Measurements from ENCODE around the gene P3H3.

Gene P3H3

DNA sequence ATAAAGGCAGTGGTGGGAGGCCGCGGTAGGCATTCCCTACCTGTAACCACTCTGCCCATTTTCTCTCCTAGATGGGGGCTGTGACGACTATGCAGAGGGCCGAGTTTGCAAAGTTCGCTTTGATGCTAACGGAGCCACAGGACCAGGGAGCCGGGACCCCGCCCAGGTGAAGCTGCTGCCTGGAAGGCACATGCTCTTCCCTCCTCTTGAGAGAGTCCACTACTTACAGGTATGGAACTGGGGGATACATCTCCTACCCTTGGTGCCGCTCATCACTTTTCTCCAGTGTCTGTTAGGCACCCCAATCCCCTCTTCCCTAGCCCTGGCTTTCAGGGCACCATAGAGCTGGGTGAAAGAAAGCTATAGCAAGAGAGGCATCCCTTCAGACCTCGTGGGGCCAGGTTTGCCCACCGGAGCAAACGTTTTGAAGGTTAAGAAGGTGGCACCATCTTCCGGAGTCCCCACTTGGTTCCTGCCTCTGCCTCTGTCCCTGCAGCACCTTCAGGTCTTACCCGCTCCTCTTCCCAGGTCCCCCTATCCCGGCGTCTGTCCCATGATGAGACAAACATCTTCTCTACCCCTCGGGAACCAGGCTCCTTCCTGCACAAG is 2.0 kb upstream of the P3H3 start:
- no peak for TF ChIP-seq SIN3A (IDR thresholded peaks at IDR 0.05; ENCODE audit: borderline replicate concordance, insufficient read depth, low read length)
- no peak for TF ChIP-seq POLR2AphosphoS5 (IDR thresholded peaks at IDR 0.05; ENCODE audit: low read depth, low read length)
- no peak for TF ChIP-seq FOXP2 (optimal IDR thresholded peaks at IDR 0.05; ENCODE audit: borderline replicate concordance, extremely low read depth, extremely low read length, insufficient read depth)
- TF ChIP-seq, protein P1, sequence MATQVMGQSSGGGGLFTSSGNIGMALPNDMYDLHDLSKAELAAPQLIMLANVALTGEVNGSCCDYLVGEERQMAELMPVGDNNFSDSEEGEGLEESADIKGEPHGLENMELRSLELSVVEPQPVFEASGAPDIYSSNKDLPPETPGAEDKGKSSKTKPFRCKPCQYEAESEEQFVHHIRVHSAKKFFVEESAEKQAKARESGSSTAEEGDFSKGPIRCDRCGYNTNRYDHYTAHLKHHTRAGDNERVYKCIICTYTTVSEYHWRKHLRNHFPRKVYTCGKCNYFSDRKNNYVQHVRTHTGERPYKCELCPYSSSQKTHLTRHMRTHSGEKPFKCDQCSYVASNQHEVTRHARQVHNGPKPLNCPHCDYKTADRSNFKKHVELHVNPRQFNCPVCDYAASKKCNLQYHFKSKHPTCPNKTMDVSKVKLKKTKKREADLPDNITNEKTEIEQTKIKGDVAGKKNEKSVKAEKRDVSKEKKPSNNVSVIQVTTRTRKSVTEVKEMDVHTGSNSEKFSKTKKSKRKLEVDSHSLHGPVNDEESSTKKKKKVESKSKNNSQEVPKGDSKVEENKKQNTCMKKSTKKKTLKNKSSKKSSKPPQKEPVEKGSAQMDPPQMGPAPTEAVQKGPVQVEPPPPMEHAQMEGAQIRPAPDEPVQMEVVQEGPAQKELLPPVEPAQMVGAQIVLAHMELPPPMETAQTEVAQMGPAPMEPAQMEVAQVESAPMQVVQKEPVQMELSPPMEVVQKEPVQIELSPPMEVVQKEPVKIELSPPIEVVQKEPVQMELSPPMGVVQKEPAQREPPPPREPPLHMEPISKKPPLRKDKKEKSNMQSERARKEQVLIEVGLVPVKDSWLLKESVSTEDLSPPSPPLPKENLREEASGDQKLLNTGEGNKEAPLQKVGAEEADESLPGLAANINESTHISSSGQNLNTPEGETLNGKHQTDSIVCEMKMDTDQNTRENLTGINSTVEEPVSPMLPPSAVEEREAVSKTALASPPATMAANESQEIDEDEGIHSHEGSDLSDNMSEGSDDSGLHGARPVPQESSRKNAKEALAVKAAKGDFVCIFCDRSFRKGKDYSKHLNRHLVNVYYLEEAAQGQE (IDR thresholded peaks at IDR 0.05; ENCODE audit: insufficient read depth in 1 of 2, low read depth in 2 of 2, low read length in 2 of 2): no peak
- TF ChIP-seq TAF1 (IDR thresholded peaks at IDR 0.05; ENCODE audit: borderline replicate concordance, insufficient read depth, low read length): no peak

DNA sequence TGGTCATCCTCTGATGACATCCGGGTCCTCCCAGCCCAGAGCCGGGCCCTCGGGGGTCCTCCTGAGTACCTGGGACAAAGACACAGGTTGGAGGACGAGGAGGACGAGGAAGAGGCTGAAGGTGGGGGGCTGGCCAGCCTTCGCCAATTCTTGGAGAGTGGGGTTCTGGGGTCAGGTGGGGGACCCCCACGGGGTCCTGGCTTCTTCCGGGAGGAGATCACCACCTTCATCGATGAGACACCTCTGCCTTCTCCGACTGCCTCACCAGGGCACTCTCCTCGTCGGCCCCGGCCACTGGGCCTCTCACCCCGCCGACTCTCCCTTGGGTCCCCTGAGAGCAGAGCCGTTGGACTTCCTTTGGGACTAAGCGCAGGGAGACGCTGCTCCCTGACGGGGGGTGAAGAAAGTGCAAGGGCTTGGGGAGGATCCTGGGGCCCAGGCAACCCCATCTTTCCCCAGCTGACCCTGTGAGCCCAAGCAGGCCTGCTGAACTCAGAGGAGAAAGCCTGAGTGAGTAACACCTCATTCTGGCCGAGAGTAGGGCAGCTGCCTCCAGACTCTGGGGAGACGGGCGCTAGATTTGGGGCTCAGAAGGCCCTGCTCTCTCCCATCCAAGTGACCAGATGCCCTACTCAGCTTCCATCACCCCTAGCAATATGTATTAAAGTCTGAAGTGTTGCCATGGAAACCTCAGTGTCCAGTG is 1.3 kb upstream of the P3H3 start:
- TF ChIP-seq, protein P1 (IDR thresholded peaks at IDR 0.05; ENCODE audit: insufficient read depth in 1 of 2, low read depth in 2 of 2, low read length in 2 of 2): no peak

- TF ChIP-seq FOXP2 (optimal IDR thresholded peaks at IDR 0.05; ENCODE audit: borderline replicate concordance, extremely low read depth, extremely low read length, insufficient read depth): no peak
- TF ChIP-seq TAF1 (IDR thresholded peaks at IDR 0.05; ENCODE audit: borderline replicate concordance, insufficient read depth, low read length): peak; percentile 92
- TF ChIP-seq, protein P1 (IDR thresholded peaks at IDR 0.05; ENCODE audit: insufficient read depth in 1 of 2, low read depth in 2 of 2, low read length in 2 of 2): peak; percentile 41 to 59; a peak in 1 of 4 replicates
- TF ChIP-seq SIN3A (IDR thresholded peaks at IDR 0.05; ENCODE audit: borderline replicate concordance, insufficient read depth, low read length): no peak
- TF ChIP-seq POLR2AphosphoS5 (IDR thresholded peaks at IDR 0.05; ENCODE audit: low read depth, low read length): peak; percentile 93
Measured at GRCh38 chr12:6827437-6827911, 733 bp upstream of the P3H3 start.

- TF ChIP-seq TAF1 (IDR thresholded peaks at IDR 0.05; ENCODE audit: borderline replicate concordance, insufficient read depth, low read length): no peak
- TF ChIP-seq POLR2AphosphoS5 (IDR thresholded peaks at IDR 0.05; ENCODE audit: low read depth, low read length): peak; percentile 64; the same call in 1 of the 2 replicates
- no peak for TF ChIP-seq SIN3A (IDR thresholded peaks at IDR 0.05; ENCODE audit: borderline replicate concordance, insufficient read depth, low read length)
Measured at GRCh38 chr12:6828781-6829535, 751 bp downstream of the P3H3 start.

DNA sequence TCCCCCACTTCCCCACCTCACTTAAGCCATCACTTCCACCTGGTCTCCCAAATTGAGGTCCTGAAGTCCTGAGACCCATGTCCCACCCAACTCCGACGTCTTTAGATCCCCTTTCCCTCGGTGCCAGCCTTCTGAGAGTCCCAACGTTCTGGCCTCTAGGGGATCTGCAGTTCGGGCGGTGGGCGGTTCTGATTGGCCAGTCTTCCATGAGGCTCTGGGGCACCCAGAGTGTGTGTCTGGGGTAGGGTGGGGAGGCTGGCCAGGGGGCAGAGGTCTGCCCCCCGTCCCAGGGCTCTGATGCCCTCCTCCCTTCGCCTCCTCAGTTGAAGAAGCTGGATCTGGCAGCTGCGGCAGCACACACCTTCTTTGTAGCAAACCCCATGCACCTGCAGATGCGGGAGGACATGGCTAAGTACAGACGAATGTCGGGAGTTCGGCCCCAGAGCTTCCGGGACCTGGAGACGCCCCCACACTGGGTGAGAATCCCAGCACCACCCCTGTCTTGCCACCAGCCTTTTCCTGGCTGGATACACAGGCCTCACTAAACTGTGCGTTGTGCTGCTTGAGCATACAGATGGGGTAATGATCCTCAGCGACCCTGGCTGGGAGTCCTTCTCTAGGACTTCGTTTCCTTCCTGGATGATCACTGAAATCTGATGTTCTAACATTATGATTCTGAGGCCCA is 1.5 kb downstream of the P3H3 start:
- TF ChIP-seq FOXP2 (optimal IDR thresholded peaks at IDR 0.05; ENCODE audit: borderline replicate concordance, extremely low read depth, extremely low read length, insufficient read depth) (no peak), POLR2AphosphoS5 (IDR thresholded peaks at IDR 0.05; ENCODE audit: low read depth, low read length) (peak; percentile 48; the same call in 1 of the 2 replicates), TAF1 (IDR thresholded peaks at IDR 0.05; ENCODE audit: borderline replicate concordance, insufficient read depth, low read length) (no peak)
- TF ChIP-seq, protein P1 (IDR thresholded peaks at IDR 0.05; ENCODE audit: insufficient read depth in 1 of 2, low read depth in 2 of 2, low read length in 2 of 2): no peak
